CD4-positive, alpha-beta memory T cell (primary cell): ENCODE data around the gene MAGEB10. TPM values are rescaled to one million over a fixed set of nuclear protein-coding genes. Genes with fewer than 3 reads are reported as not detected.

Experiments used
- CTCF ChIA-PET: fragments of 350-600 bp; sonication (Branson Sonifier 250); formaldehyde crosslinking; loops from one replicate; lab custom pipeline; 2021; ENCODE audit warnings: inconsistent platforms; ENCODE audit not compliant: partially characterized antibody; lab: Charles Lee
- POLR2A ChIA-PET: fragments of 350-600 bp; sonication (Branson Sonifier 250); formaldehyde crosslinking; loops from one replicate; lab custom pipeline; 2021; ENCODE audit not compliant: partially characterized antibody; lab: Charles Lee
- DNase-seq, 5 donors: peaks; one replicate each; pipeline versions ENCODE4 v3.0.0 to v3.0.0-alpha.2; 2020 to 2022; ENCODE audit warnings: mixed read lengths in 1 of 5
- H3K27ac ChIP-seq: one replicate; pipeline ENCODE4 v1.7.0; 2013; ENCODE audit warnings: low read depth, low read length
- H3K27me3 ChIP-seq: 2 replicates; pipeline ENCODE4 v1.7.0; 2013; ENCODE audit warnings: mild to moderate bottlenecking, low read length, moderate library complexity; ENCODE audit not compliant: insufficient read depth
- H3K36me3 ChIP-seq: 2 replicates; pipeline ENCODE4 v1.7.0; 2013; ENCODE audit warnings: mild to moderate bottlenecking, low read length, moderate library complexity; ENCODE audit not compliant: insufficient read depth
- H3K4me1 ChIP-seq: 2 replicates; pipeline ENCODE4 v1.7.0; 2013; ENCODE audit warnings: mild to moderate bottlenecking, low read length, moderate library complexity; ENCODE audit not compliant: insufficient read depth
- H3K4me3 ChIP-seq, 2 donors: one replicate each; pipeline ENCODE4 v1.7.0; 2013; ENCODE audit warnings: low read length in 2 of 2, mild to moderate bottlenecking in 1 of 2
- H3K9me3 ChIP-seq, 2 donors: one replicate each; pipeline ENCODE4 v1.7.0; 2013; ENCODE audit warnings: low read length in 2 of 2, control low read depth in 1 of 2; ENCODE audit not compliant: control insufficient read depth in 1 of 2
- H3K27ac Mint-ChIP-seq, 7 donors: one replicate each; pipeline ENCODE4 v1.8.0; 2020 to 2021; ENCODE audit warnings: mixed read lengths in 7 of 7, mild to moderate bottlenecking in 6 of 7, inconsistent platforms in 3 of 7, moderate library complexity in 3 of 7
- H3K27me3 Mint-ChIP-seq, 2 donors: one replicate each; pipeline ENCODE4 v1.8.0; 2020 to 2021; ENCODE audit warnings: mixed read lengths in 2 of 2
- H3K36me3 Mint-ChIP-seq, 2 donors: one replicate each; pipeline ENCODE4 v1.8.0; 2020 to 2021; ENCODE audit warnings: mixed read lengths in 2 of 2, inconsistent platforms in 1 of 2, mild to moderate bottlenecking in 1 of 2
- H3K4me1 Mint-ChIP-seq, 4 donors: one replicate each; pipeline ENCODE4 v1.8.0; 2020 to 2021; ENCODE audit warnings: mixed read lengths in 4 of 4, mild to moderate bottlenecking in 1 of 4
- H3K4me3 Mint-ChIP-seq, 8 donors: one replicate each; pipeline ENCODE4 v1.8.0; 2020 to 2021; ENCODE audit warnings: mixed read lengths in 8 of 8, mild to moderate bottlenecking in 7 of 8, moderate library complexity in 6 of 8, inconsistent platforms in 3 of 8
- H3K9me3 Mint-ChIP-seq, 8 donors: one replicate each; pipeline ENCODE4 v1.8.0; 2020 to 2021; ENCODE audit warnings: mixed read lengths in 8 of 8, mild to moderate bottlenecking in 5 of 8, inconsistent platforms in 3 of 8, moderate library complexity in 1 of 8
- intact Hi-C: fragments of 100-400 bp; cut with micrococcal nuclease; formaldehyde crosslinking; loops from one replicate; pipeline ENCODE4 v1.15.1; 2023
- polyA plus RNA-seq, 2 donors: library from polyadenylated mRNA; unstranded; fragments of 300-500 nt; fragmentation: Illumina TruSeq; gene quantifications; one replicate each; pipeline ENCODE4 v1.2.3, GENCODE V29; 2021
- total RNA-seq, 2 experiments: library from RNA; stranded (reverse); gene quantifications; one replicate each; pipeline ENCODE4 v1.2.3, GENCODE V29; 2021

The MAGEB10 gene
- total and polyA plus RNA-seq, 4 experiments from 2014 or later, result not detected

GRCh38 chrX:27863809-27864208 is 56.0 kb downstream of the MAGEB10 start:
- POLR2A ChIA-PET, result no interaction called here
- Mint-ChIP-seq H3K9me3 (peaks cover 0 to 7% (median 3%) of the 10 kb centered on the region in 8 donors), H3K4me1 (no peaks in the 10 kb centered on the region), H3K36me3 (no peaks in the 10 kb centered on the region), H3K27me3 (no peaks in the 10 kb centered on the region), H3K27ac (no peak overlapping the region), H3K4me3 (no peak overlapping the region)
- Histone ChIP-seq H3K4me3 (no peak overlapping the region), H3K9me3 (no peaks in the 10 kb centered on the region), H3K27ac (no peak overlapping the region), H3K4me1 (no peaks in the 10 kb centered on the region), H3K27me3 (no peaks in the 10 kb centered on the region), H3K36me3 (no peaks in the 10 kb centered on the region)
- CTCF ChIA-PET, result no interaction called here
- intact Hi-C loops, result no loop called here
- no peak for DNase-seq

Other genes starting within 250 kb of the MAGEB10 start
- not detected for gene DCAF8L2, start 217.6 kb upstream of the MAGEB10 start, total RNA-seq
- gene DCAF8L2, start 217.6 kb upstream of the MAGEB10 start, polyA plus RNA-seq, result not detected
- gene DCAF8L1, start 173.5 kb downstream of the MAGEB10 start, total RNA-seq, result not detected
- not detected for gene DCAF8L1, start 173.5 kb downstream of the MAGEB10 start, polyA plus RNA-seq